ENCODE results near the gene SUGCT. TPM values are rescaled to one million over a fixed set of nuclear protein-coding genes. Genes with fewer than 3 reads are reported as not detected.

The SUGCT gene
- total and polyA plus RNA-seq, 12 donors: 8.4 to 96.4 (median 25.5) TPM

GRCh38 chr7:40306025-40306424, 171.2 kb downstream of the SUGCT start:
- H3K27ac ChIP-seq: no peak overlapping the region
- intact Hi-C loops (cut with DNase I): no loop called here
- WGBS, 4 donors: 67 to 81% (median 72%) methylated on average over 2 of the region's 2 CpGs

GRCh38 chr7:40306596-40306995, 171.8 kb downstream of the SUGCT start:
- H3K4me1 ChIP-seq (replicated peaks in 1 of 2): no peaks in the 10 kb centered on the region
- TF ChIP-seq POLR2A (IDR thresholded peaks at IDR 0.05): no peak
- no peak for DNase-seq
- intact Hi-C loops (cut with DNase I): no loop called here
- H3K27me3 ChIP-seq: no peaks in the 10 kb centered on the region
- H3K27ac ChIP-seq: no peak overlapping the region
- no peaks in the 10 kb centered on the region for H3K36me3 ChIP-seq (replicated peaks in 1 of 2)
- H3K4me3 ChIP-seq: no peak overlapping the region
- H3K9me3 ChIP-seq (replicated peaks in 1 of 3): no peaks in the 10 kb centered on the region

More at GRCh38 chr7:40306025-40306424, 171.2 kb downstream of the SUGCT start:
- Histone ChIP-seq H3K36me3 (replicated peaks in 1 of 2) (no peaks in the 10 kb centered on the region), H3K9me3 (replicated peaks in 1 of 3) (no peaks in the 10 kb centered on the region), H3K27me3 (no peaks in the 10 kb centered on the region), H3K4me1 (replicated peaks in 1 of 2) (no peaks in the 10 kb centered on the region), H3K4me3 (no peak overlapping the region)
- TF ChIP-seq CTCF (IDR thresholded peaks at IDR 0.05) (no peak), POLR2A (IDR thresholded peaks at IDR 0.05) (no peak)
- no peak for DNase-seq

DNA sequence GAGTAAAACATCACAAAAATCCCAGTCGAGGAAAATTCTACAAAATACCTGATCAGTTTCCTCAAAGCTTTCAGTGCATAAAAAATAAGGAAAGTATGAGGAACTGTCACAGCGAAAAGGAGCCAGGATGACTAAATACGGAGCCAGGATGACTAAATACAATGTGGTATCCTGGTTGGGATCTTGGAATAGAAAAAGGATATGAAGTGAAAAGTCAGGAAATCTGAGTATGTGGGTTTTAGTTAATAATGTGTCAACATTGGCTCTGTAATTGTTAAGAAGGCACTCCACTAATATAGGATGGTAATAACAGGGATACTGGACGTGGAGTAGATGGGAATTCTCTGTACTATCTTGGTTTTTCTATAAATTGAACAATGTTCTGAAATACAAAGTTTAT, 175.5 kb downstream of the SUGCT start:
- Histone ChIP-seq H3K9me3 (replicated peaks in 1 of 3) (no peaks in the 10 kb centered on the region), H3K36me3 (replicated peaks in 1 of 2) (no peaks in the 10 kb centered on the region), H3K4me3 (no peak overlapping the region), H3K27me3 (no peaks in the 10 kb centered on the region), H3K27ac (no peak overlapping the region), H3K4me1 (replicated peaks in 1 of 2) (no peaks in the 10 kb centered on the region)
- no peak for DNase-seq
- 76 to 81% (median 79%) methylated on average over 4 of the region's 4 CpGs for WGBS, 4 donors
- intact Hi-C loops (cut with DNase I): no loop called here
- TF ChIP-seq POLR2A (IDR thresholded peaks at IDR 0.05): no peak
- TF ChIP-seq CTCF (IDR thresholded peaks at IDR 0.05): no peak

DNA sequence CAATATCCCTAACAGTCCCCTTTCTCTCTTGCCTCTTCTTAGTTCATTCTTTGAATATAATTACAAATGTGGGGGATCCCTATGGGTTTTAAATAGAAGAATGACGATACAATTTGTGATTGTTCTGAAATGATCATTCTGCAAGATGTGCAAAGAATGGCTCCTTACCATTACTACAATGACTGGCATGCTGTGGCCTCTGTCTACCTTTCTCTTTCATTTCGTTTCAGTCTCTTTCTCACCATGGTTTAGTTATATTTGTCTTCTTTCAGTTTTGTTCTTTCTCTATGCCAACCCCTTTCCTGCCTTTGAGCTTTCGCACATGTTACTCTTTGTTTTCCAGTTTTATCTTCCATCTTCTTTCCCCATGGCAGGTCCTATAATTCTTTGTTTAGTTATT, 176.5 kb downstream of the SUGCT start:
- H3K27me3 ChIP-seq: no peaks in the 10 kb centered on the region
- 78 to 89% (median 85%) methylated on average over 3 of the region's 3 CpGs for WGBS, 4 donors
- no peak overlapping the region for H3K27ac ChIP-seq
- no peak overlapping the region for H3K4me3 ChIP-seq
- H3K36me3 ChIP-seq (replicated peaks in 1 of 2): no peaks in the 10 kb centered on the region
- TF ChIP-seq POLR2A (IDR thresholded peaks at IDR 0.05): no peak
- TF ChIP-seq CTCF (IDR thresholded peaks at IDR 0.05): no peak
- no peaks in the 10 kb centered on the region for H3K4me1 ChIP-seq (replicated peaks in 1 of 2)
- intact Hi-C loops (cut with DNase I): no loop called here
- no peak for DNase-seq
- no peaks in the 10 kb centered on the region for H3K9me3 ChIP-seq (replicated peaks in 1 of 3)

- DNase-seq: no peak
- Histone ChIP-seq H3K4me3 (no peak overlapping the region), H3K9me3 (replicated peaks in 1 of 3) (no peaks in the 10 kb centered on the region), H3K36me3 (replicated peaks in 1 of 2) (no peaks in the 10 kb centered on the region), H3K4me1 (replicated peaks in 1 of 2) (no peaks in the 10 kb centered on the region), H3K27me3 (no peaks in the 10 kb centered on the region), H3K27ac (no peak overlapping the region)
- TF ChIP-seq CTCF (IDR thresholded peaks at IDR 0.05) (no peak), POLR2A (IDR thresholded peaks at IDR 0.05) (no peak)
- WGBS, 4 donors: 92 to 100% (median 95%) methylated on average over 2 of the region's 2 CpGs
- intact Hi-C loops (cut with DNase I): no loop called here
Observed at GRCh38 chr7:40315277-40315676, 180.5 kb downstream of the SUGCT start.
